Peyer's patch (tissue), 4 donors: Measurements from ENCODE around the gene IL12RB2. TPM values are rescaled to one million over a fixed set of nuclear protein-coding genes. Genes with fewer than 3 reads are reported as not detected.

Source experiments
- DNase-seq, 3 donors: peaks; one replicate each; pipeline ENCODE4 v3.0.0-alpha.2; 2017 to 2019
- H3K27ac ChIP-seq, 4 donors: fragments of 200-600 bp; sonication (generic); one replicate each; pipeline ENCODE4 v1.5.1; 2016 to 2019
- H3K27me3 ChIP-seq, 2 donors: fragments of 200-600 bp; sonication (generic); one replicate each; pipeline ENCODE4 v1.5.1; 2019
- H3K36me3 ChIP-seq, 3 donors: fragments of 200-600 bp; sonication (generic); one replicate each; pipeline ENCODE4 v1.5.1; 2016 to 2019
- H3K4me1 ChIP-seq, 4 donors: fragments of 200-600 bp; sonication (generic); one replicate each; pipeline ENCODE4 v1.5.1; 2016 to 2019
- H3K4me3 ChIP-seq, 4 donors: fragments of 200-600 bp; sonication (generic); 1 replicate in 3 of 4; 2 replicates in 1 of 4; pipeline ENCODE4 v1.5.1; 2016 to 2019; ENCODE audit warnings: mild to moderate bottlenecking in 1 of 4
- H3K9me3 ChIP-seq, 4 donors: fragments of 200-600 bp; sonication (generic); one replicate each; pipeline ENCODE4 v1.5.1; 2016 to 2019; ENCODE audit warnings: mild to moderate bottlenecking in 1 of 4
- POLR2A ChIP-seq, 2 donors: fragments of 450-650 bp; IDR thresholded peaks; one replicate each; pipeline ENCODE4 v1.5.1; 2017; ENCODE audit warnings: antibody characterized with exemption in 2 of 2, mild to moderate bottlenecking in 2 of 2, moderate library complexity in 2 of 2
- total RNA-seq, 4 donors: library from RNA; depleted of rRNA; stranded (reverse); fragments of >200 nt; gene quantifications; one replicate each; pipeline ENCODE4 v1.1.0, GENCODE V29; 2016
- TF ChIP-seq, protein P1 (sequence below), 6 experiments: fragments of 450-650 bp in 4 of 6; fragments of 200-600 bp in 2 of 6; sonication (generic) in 1 of 6; IDR thresholded peaks; one replicate each; pipeline ENCODE4 v1.5.1; 2017 to 2019; ENCODE audit warnings: antibody characterized with exemption in 6 of 6, mild to moderate bottlenecking in 3 of 6, moderate library complexity in 1 of 6

The IL12RB2 gene
- total RNA-seq, 4 donors from 2014 or later: 0.35 to 3.3 (median 1.8) TPM

DNA sequence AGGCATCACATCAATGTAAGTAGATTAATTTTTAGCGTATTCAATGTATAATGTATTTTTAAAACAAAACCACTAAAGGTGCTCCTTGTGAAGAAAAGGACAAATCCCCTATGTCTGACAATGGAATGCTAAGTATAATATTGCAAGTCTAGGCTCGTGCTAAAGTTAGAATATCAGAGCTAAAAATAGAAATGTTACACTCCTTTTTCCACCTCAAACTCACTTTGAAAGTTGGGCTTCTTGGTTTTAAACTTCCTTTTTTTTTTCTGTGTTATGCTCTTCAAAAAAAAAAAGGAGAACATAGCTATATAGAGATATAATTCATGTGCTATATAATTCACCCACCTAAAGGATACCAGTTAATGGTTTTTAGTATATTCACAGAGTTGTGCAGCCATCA lies 126.2 kb downstream of the IL12RB2 start:
- TF ChIP-seq, protein P1, sequence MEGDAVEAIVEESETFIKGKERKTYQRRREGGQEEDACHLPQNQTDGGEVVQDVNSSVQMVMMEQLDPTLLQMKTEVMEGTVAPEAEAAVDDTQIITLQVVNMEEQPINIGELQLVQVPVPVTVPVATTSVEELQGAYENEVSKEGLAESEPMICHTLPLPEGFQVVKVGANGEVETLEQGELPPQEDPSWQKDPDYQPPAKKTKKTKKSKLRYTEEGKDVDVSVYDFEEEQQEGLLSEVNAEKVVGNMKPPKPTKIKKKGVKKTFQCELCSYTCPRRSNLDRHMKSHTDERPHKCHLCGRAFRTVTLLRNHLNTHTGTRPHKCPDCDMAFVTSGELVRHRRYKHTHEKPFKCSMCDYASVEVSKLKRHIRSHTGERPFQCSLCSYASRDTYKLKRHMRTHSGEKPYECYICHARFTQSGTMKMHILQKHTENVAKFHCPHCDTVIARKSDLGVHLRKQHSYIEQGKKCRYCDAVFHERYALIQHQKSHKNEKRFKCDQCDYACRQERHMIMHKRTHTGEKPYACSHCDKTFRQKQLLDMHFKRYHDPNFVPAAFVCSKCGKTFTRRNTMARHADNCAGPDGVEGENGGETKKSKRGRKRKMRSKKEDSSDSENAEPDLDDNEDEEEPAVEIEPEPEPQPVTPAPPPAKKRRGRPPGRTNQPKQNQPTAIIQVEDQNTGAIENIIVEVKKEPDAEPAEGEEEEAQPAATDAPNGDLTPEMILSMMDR (IDR thresholded peaks at IDR 0.05): no peak
- TF ChIP-seq POLR2A (IDR thresholded peaks at IDR 0.05): no peak
- Histone ChIP-seq H3K27ac (no peak overlapping the region), H3K27me3 (no peaks in the 10 kb centered on the region), H3K36me3 (no peaks in the 10 kb centered on the region), H3K4me3 (no peak overlapping the region), H3K4me1 (peaks cover 0 to 10% (median 0%) of the 10 kb centered on the region in 4 donors), H3K9me3 (no peaks in the 10 kb centered on the region)
- no peak for DNase-seq

DNA sequence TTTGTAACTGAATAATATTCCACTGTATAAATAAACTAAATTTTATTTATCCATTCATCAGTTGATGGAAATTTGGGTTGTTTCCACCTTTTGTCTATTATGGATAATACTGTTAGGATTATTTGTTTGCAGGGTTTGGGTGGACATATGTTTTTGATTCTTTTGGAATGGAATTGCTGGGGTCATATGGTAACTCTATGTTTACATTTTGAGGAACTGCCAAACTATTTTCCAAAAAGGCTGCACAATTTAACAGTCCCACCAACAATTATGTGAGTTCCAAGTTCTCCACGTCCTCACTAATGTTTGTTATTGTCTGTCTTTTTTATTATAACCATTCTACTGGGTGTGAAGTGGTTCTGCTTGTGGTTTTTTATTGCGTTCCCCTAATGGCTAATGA lies 126.8 kb downstream of the IL12RB2 start:
- Histone ChIP-seq H3K4me1 (peaks cover 0 to 10% (median 0%) of the 10 kb centered on the region in 4 donors), H3K27me3 (no peaks in the 10 kb centered on the region), H3K27ac (no peak overlapping the region), H3K36me3 (no peaks in the 10 kb centered on the region), H3K9me3 (no peaks in the 10 kb centered on the region), H3K4me3 (no peak overlapping the region)
- no peak for DNase-seq
- TF ChIP-seq, protein P1 (IDR thresholded peaks at IDR 0.05): no peak
- no peak for TF ChIP-seq POLR2A (IDR thresholded peaks at IDR 0.05)

DNA sequence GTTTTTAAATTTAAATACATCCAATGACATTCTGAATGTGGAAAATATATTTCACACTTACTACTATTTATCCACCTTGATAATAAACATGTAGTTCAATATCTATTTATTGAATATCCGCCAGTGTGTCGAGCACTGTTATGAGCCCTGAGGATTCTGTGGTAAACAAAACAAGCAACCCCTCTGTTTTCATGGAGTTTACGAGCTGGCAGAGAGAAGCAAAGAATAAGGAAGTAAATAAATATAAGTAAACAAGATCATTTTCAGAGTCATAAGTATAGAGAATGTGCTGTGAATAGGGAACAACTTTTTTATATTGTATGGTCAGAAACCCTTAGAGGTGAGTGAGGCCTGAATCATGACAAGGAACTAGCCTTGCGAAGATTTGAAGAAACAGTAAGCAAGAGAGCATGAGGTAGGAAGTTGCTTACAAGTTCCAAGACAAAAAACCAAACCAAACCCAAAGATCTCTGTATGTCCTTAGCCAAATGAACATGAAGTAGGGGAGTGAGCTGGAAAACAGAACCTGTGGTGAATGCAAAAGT lies 128.9 kb downstream of the IL12RB2 start:
- Histone ChIP-seq H3K27me3 (no peaks in the 10 kb centered on the region), H3K4me3 (no peak overlapping the region), H3K9me3 (no peaks in the 10 kb centered on the region), H3K4me1 (peaks cover 0 to 5% (median 0%) of the 10 kb centered on the region in 4 donors), H3K27ac (no peak overlapping the region), H3K36me3 (no peaks in the 10 kb centered on the region)
- DNase-seq: no peak
- TF ChIP-seq, protein P1 (IDR thresholded peaks at IDR 0.05): no peak
- TF ChIP-seq POLR2A (IDR thresholded peaks at IDR 0.05): no peak

DNA sequence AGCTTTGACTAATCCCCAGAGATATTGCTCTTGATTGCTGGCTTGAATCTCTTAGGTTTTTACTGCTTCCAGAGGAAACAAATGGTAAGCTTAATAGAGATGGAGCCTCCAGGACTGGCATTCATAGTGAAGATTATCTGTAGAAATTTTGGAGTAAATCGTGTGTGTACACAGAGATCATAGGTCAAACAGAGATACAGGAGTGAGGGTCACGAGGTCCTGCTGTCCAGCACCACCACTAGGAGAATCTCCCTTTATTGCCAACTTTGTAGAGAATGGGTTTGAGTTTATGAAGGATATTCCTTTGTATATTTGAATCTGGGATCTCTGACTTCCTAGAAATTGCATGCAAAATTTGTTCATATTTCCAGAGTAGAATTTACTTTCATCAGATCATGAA lies 130.3 kb downstream of the IL12RB2 start:
- Histone ChIP-seq H3K27ac (no peak overlapping the region), H3K4me1 (no peaks in the 10 kb centered on the region), H3K27me3 (no peaks in the 10 kb centered on the region), H3K9me3 (no peaks in the 10 kb centered on the region), H3K4me3 (no peak overlapping the region), H3K36me3 (no peaks in the 10 kb centered on the region)
- no peak for DNase-seq
- no peak for TF ChIP-seq POLR2A (IDR thresholded peaks at IDR 0.05)

DNA sequence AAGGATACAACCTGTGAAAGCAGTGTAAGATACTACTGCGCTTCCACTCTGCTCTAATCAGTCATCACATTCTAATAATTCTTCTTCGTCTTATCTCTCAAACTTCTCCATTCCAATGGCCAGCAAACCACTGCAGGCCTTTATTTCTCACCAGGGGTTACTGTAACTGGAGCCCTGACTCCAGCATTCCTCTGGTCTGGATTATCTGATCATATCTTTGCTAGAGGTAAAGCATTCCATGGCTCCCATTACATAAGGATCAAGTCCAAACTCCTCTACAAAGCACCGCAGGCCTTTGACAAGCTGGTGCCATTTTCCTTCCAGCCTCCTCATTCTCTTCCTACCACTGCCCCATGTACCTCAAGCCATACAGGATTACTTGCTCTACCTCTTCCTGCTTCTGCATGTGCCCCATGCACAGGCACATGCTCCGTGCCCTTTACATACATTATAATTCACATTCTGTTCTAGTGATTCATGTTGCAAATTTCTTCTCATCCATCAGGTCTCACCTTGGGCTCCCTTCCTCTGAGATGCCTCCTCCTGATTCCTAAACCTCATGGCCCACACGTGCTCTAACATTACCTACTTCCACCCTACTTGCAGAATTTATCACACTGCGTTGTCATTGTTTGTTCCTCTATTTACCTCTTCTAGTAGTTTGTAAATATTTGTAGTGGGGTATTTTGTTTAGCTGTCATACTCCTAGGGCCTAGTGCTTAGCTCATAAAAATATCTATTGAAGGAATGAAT lies 131.8 kb downstream of the IL12RB2 start:
- DNase-seq: no peak
- H3K9me3 ChIP-seq: no peaks in the 10 kb centered on the region
- TF ChIP-seq POLR2A (IDR thresholded peaks at IDR 0.05): no peak
- TF ChIP-seq, protein P1 (IDR thresholded peaks at IDR 0.05): no peak
- no peaks in the 10 kb centered on the region for H3K4me1 ChIP-seq
- H3K27ac ChIP-seq: no peak overlapping the region
- H3K4me3 ChIP-seq: no peak overlapping the region
- H3K27me3 ChIP-seq: no peaks in the 10 kb centered on the region
- no peaks in the 10 kb centered on the region for H3K36me3 ChIP-seq

DNA sequence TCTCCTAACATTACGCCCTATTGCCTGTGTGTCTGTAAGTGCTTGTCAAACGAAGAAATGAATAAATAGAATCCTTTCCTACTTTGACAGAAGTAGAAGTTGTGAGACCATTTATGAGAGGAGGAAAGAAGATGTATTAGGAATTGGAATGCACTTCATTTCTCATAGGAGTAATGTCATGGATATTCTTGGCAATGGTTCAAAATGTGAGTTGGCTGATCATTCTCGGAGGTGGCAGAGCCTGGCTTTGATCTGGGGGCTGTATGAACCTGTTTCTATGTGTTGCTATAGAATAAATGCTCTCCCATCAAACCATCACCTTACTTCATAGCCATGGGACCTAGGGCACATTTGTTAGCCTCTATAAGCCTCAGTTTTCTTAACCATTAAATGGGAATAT lies 132.7 kb downstream of the IL12RB2 start:
- no peaks in the 10 kb centered on the region for H3K27me3 ChIP-seq
- H3K4me3 ChIP-seq: no peak overlapping the region
- no peaks in the 10 kb centered on the region for H3K9me3 ChIP-seq
- H3K4me1 ChIP-seq: no peaks in the 10 kb centered on the region
- DNase-seq: no peak
- H3K27ac ChIP-seq: no peak overlapping the region
- no peaks in the 10 kb centered on the region for H3K36me3 ChIP-seq
- TF ChIP-seq POLR2A (IDR thresholded peaks at IDR 0.05): no peak
- TF ChIP-seq, protein P1 (IDR thresholded peaks at IDR 0.05): no peak
